ENCODE results near the gene SFMBT2.

- TF ChIP-seq CTCF (IDR thresholded peaks at IDR 0.05) = no peak
- TF ChIP-seq JUN (CRISPR knock-in tag; IDR thresholded peaks at IDR 0.05) = no peak
- no peak for TF ChIP-seq PRRX2 (CRISPR knock-in tag; IDR thresholded peaks at IDR 0.05)
- TF ChIP-seq RELA (CRISPR knock-in tag; IDR thresholded peaks at IDR 0.05; ENCODE audit: borderline replicate concordance) = no peak
- TF ChIP-seq AFF4 (CRISPR knock-in tag; IDR thresholded peaks at IDR 0.05; ENCODE audit: borderline replicate concordance) = no peak
- no peak for TF ChIP-seq USF1 (CRISPR knock-in tag; IDR thresholded peaks at IDR 0.05)
- no peak for TF ChIP-seq ZBTB21 (CRISPR knock-in tag; IDR thresholded peaks at IDR 0.05; ENCODE audit: borderline replicate concordance)
- TF ChIP-seq CBFB (CRISPR knock-in tag; IDR thresholded peaks at IDR 0.05; ENCODE audit: low read depth) = no peak
- no peak for TF ChIP-seq USF2 (CRISPR knock-in tag; IDR thresholded peaks at IDR 0.05)
- TF ChIP-seq ZNF512 (CRISPR knock-in tag; IDR thresholded peaks at IDR 0.05; ENCODE audit: borderline replicate concordance) = no peak
- no peak for TF ChIP-seq NFE2L1 (CRISPR knock-in tag; IDR thresholded peaks at IDR 0.05)
Observed at GRCh38 chr10:7263616-7264015, 147.2 kb downstream of the SFMBT2 start.
